TTC549 (cell line): ENCODE measurements around the gene LCNL1.

Source experiments
- FAIRE-seq: peaks from 2 replicates; lab custom pipeline; 2012; peaks lifted over from hg19 to GRCh38; lab: Jason Lieb, UNC

LCNL1 gene

GRCh38 chr9:137013571-137013940 is 30.8 kb downstream of the LCNL1 start:
- FAIRE-seq: no peak

GRCh38 chr9:137014166-137014565 is 31.4 kb downstream of the LCNL1 start:
- FAIRE-seq: no peak

GRCh38 chr9:137014776-137015539 is 32.2 kb downstream of the LCNL1 start:
- FAIRE-seq: no peak

- no peak for FAIRE-seq
Measured at GRCh38 chr9:137015540-137015930, 32.7 kb downstream of the LCNL1 start.

GRCh38 chr9:137015976-137016375 is 33.2 kb downstream of the LCNL1 start:
- no peak for FAIRE-seq

GRCh38 chr9:137016436-137016835 is 33.6 kb downstream of the LCNL1 start:
- no peak for FAIRE-seq

GRCh38 chr9:137017071-137017470 is 34.3 kb downstream of the LCNL1 start:
- no peak for FAIRE-seq

- no peak for FAIRE-seq
Measured at GRCh38 chr9:137017791-137018497, 35.2 kb downstream of the LCNL1 start.

- no peak for FAIRE-seq
Measured at GRCh38 chr9:137018761-137019559, 36.2 kb downstream of the LCNL1 start.

- FAIRE-seq: no peak
Measured at GRCh38 chr9:137019891-137020683, 37.3 kb downstream of the LCNL1 start.

GRCh38 chr9:137020771-137021567 is 38.2 kb downstream of the LCNL1 start:
- no peak for FAIRE-seq

- FAIRE-seq: no peak
Measured at GRCh38 chr9:137021568-137021978, 38.8 kb downstream of the LCNL1 start.

- FAIRE-seq: peak; percentile 41
Measured at GRCh38 chr9:137021979-137022661, 39.3 kb downstream of the LCNL1 start.

- no peak for FAIRE-seq
Measured at GRCh38 chr9:137022662-137023008, 39.8 kb downstream of the LCNL1 start.

- FAIRE-seq: no peak
Measured at GRCh38 chr9:137023157-137023556, 40.4 kb downstream of the LCNL1 start.

- FAIRE-seq: no peak
Measured at GRCh38 chr9:137023583-137023991, 40.8 kb downstream of the LCNL1 start.

GRCh38 chr9:137025517-137025966 is 42.7 kb downstream of the LCNL1 start:
- FAIRE-seq: no peak

- no peak for FAIRE-seq
Measured at GRCh38 chr9:137026384-137026783, 43.6 kb downstream of the LCNL1 start.

GRCh38 chr9:137026828-137027227 is 44.0 kb downstream of the LCNL1 start:
- no peak for FAIRE-seq

- no peak for FAIRE-seq
Measured at GRCh38 chr9:137027369-137028262, 44.8 kb downstream of the LCNL1 start, which contains the start of gene ABCA2. ABCA2 (minus strand) TSS chr9:137028237; CDS start chr9:137028140, 97 bp downstream.
